ENCODE results near the gene BLNK. TPM values are rescaled to one million over a fixed set of nuclear protein-coding genes. Genes with fewer than 3 reads are reported as not detected.

Gene BLNK
- total RNA-seq, 4 donors from 2014 or later, result 28.2 to 50.5 (median 35.9) TPM

DNA sequence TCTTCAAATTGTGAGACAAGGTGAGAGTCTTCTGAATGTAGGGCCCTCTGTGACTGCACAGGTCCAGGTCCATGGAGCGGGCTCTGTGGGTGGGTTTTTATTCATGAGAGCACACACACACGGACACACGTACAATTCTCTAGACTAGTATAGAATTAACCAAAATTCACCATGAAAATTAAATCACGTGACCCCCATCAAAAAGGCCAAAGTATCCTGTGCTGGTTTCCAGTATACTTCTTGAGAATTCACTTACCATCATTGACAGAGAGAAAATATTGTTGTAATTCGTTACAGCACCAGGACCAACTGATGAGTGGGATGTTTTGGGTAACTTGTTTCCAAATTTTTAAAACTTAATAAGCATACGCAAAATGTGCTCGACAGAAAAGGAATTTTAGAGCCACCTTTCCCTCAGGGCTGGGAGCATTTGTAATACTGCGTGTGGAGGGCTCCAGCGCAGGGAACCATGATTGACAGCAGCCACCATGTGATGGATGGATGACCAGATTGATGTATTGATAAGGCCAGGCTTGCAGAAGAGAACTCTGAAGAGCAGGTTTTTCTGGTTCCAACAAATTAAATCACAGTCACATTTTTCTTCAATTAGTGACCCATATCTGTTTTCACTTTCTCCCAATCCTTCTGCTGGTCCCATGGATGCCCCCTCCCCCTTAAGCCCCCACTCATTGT is 18.0 kb upstream of the BLNK start:
- Histone ChIP-seq H3K4me3 (no peak overlapping the region), H3K9me3 (no peaks in the 10 kb centered on the region), H3K27ac (no peak overlapping the region), H3K27me3 (no peaks in the 10 kb centered on the region), H3K4me1 (peaks cover 0 to 21% (median 5%) of the 10 kb centered on the region in 3 donors), H3K36me3 (no peaks in the 10 kb centered on the region)
- intact Hi-C loops (cut with DNase I), result no loop called here
- no peak for DNase-seq
- WGBS, 2 donors, result 89 to 94% methylated on average over 9 of the region's 9 CpGs
- TF ChIP-seq POLR2A (IDR thresholded peaks at IDR 0.05), result no peak
- TF ChIP-seq, protein P1, sequence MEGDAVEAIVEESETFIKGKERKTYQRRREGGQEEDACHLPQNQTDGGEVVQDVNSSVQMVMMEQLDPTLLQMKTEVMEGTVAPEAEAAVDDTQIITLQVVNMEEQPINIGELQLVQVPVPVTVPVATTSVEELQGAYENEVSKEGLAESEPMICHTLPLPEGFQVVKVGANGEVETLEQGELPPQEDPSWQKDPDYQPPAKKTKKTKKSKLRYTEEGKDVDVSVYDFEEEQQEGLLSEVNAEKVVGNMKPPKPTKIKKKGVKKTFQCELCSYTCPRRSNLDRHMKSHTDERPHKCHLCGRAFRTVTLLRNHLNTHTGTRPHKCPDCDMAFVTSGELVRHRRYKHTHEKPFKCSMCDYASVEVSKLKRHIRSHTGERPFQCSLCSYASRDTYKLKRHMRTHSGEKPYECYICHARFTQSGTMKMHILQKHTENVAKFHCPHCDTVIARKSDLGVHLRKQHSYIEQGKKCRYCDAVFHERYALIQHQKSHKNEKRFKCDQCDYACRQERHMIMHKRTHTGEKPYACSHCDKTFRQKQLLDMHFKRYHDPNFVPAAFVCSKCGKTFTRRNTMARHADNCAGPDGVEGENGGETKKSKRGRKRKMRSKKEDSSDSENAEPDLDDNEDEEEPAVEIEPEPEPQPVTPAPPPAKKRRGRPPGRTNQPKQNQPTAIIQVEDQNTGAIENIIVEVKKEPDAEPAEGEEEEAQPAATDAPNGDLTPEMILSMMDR (IDR thresholded peaks at IDR 0.05), result no peak

DNA sequence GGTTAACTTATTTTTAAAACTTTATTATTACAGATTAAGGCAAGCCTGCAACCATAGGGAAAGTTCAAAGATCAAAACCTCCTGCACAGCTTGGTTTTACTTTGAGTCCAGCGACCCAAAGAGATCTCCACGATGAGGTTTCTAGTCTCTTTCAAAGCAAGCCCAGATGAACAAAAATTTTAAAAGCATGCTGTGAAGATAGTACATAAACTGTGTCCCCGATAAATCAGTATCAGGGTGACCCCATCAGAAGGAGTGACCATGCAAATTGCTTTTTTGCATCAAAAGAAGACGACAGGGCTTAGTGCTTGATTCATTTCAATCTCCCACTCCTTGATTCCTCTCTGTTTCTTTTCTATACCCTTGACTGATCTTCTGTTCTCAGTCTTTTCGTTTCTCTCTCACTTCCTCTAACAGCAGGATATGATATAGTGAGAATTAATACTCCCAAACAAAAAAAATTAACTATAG is 16.8 kb upstream of the BLNK start:
- H3K4me1 ChIP-seq, result peaks cover 0 to 17% (median 5%) of the 10 kb centered on the region in 3 donors
- intact Hi-C loops (cut with DNase I), result no loop called here

DNA sequence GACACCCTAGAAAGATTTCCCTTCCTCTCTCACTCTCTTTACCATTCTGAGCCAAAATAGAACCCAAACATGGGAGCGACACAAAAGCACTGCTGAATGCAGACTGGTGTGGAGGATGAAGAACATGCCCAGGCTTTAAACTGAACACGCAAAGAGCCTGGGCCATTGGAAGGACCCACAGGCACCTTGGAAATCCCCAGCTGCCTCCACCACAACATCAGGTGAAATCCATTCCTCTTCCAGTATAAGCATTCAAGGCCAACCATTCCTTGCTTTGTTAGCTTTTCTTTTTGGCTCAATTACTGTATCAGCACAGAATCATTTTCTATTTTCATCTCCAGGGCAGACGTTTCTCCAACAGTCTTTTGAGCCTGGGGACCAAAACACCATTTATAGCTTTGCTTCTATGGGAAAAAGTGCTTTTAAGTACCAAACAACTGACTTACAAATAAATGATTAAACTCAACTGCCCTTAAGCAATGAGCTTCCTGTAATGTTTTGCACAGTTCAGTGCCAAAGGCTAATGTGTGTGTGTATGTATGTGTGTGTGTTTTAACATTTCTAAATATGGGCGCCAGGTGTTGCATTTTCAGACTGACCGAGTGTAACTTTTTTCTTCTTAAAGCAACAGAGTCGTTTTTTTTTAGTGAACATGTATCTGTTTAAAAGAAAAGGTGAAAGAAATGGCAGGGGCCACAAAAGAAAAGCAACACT is 16.2 kb upstream of the BLNK start:
- WGBS, 2 donors, result 14 to 16% methylated on average over 6 of the region's 6 CpGs
- Histone ChIP-seq H3K4me3 (no peak overlapping the region), H3K9me3 (no peaks in the 10 kb centered on the region), H3K36me3 (no peaks in the 10 kb centered on the region), H3K27me3 (no peaks in the 10 kb centered on the region), H3K4me1 (peaks cover 0 to 17% (median 5%) of the 10 kb centered on the region in 3 donors), H3K27ac (peak overlapping the region in 3 of 4 donors; percentile 13 to 71 (median 52))
- no peak for DNase-seq
- TF ChIP-seq POLR2A (IDR thresholded peaks at IDR 0.05), result no peak
- TF ChIP-seq, protein P1 (IDR thresholded peaks at IDR 0.05), result no peak
- intact Hi-C loops (cut with DNase I), result no loop called here

More for the DNA sequence above, 16.8 kb upstream of the BLNK start:
- WGBS, 2 donors, result 29 to 30% methylated on average over 5 of the region's 5 CpGs
- Histone ChIP-seq H3K36me3 (no peaks in the 10 kb centered on the region), H3K27me3 (no peaks in the 10 kb centered on the region), H3K9me3 (no peaks in the 10 kb centered on the region), H3K27ac (no peak overlapping the region), H3K4me3 (no peak overlapping the region)
- DNase-seq, result no peak
- no peak for TF ChIP-seq POLR2A (IDR thresholded peaks at IDR 0.05)
- TF ChIP-seq, protein P1 (IDR thresholded peaks at IDR 0.05), result no peak

DNA sequence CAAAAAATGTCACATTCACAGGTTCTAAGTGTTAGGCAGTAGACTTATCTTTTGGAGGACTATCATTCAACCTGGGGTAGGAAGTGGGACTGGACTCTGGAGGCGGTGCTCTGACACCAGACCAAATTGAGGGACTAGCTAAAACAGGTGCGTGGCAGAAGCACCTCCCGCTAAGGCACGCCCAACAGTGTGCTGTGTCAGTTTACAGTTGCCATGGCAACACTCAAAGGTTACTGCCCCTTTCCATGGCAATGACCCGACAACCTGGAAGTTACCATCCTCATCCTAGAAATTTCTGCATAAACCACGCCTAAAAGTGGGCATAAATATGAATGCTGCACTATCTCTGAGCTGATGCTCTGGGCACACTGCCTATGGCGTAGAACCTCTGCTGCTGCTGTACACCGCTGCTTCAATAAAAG is 14.0 kb upstream of the BLNK start:
- no peak for DNase-seq
- 71 to 90% methylated on average over 8 of the region's 8 CpGs for WGBS, 2 donors
- Histone ChIP-seq H3K4me3 (no peak overlapping the region), H3K9me3 (no peaks in the 10 kb centered on the region), H3K4me1 (peaks cover 0 to 21% (median 5%) of the 10 kb centered on the region in 3 donors), H3K36me3 (no peaks in the 10 kb centered on the region), H3K27me3 (no peaks in the 10 kb centered on the region), H3K27ac (no peak overlapping the region)
- TF ChIP-seq POLR2A (IDR thresholded peaks at IDR 0.05), result no peak
- TF ChIP-seq, protein P1 (IDR thresholded peaks at IDR 0.05), result no peak
- intact Hi-C loops (cut with DNase I), result no loop called here

DNA sequence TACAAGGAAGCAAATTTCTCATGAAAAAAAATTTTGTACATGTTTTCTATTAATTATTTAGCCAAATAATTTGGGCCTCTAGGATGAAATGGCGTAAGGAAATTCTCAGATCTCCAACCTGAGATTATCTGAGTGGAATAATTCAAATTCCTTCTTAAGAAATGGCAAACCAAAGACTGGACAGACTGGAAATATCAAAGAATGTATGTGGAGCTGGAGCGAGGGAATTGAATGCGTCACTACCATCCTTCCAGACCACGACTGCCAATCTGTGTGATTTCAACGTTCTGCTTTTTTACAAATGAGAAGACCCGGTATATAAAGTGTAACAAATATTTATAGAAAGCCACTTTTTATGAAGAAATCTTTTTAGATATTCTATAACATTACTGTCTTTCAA is 12.4 kb upstream of the BLNK start:
- Histone ChIP-seq H3K27me3 (no peaks in the 10 kb centered on the region), H3K36me3 (no peaks in the 10 kb centered on the region), H3K4me1 (peaks cover 0 to 27% (median 5%) of the 10 kb centered on the region in 3 donors), H3K4me3 (no peak overlapping the region), H3K27ac (no peak overlapping the region), H3K9me3 (no peaks in the 10 kb centered on the region)
- intact Hi-C loops (cut with DNase I), result no loop called here
- WGBS, 2 donors, result 86 to 89% methylated on average over 6 of the region's 6 CpGs
- TF ChIP-seq, protein P1 (IDR thresholded peaks at IDR 0.05), result no peak
- no peak for TF ChIP-seq POLR2A (IDR thresholded peaks at IDR 0.05)
- DNase-seq, result no peak

Data from esophagus squamous epithelium (tissue), 5 donors.